TTC549 (cell line): ENCODE data around the gene PHETA2.
"Not testable (repeated sequence)": the region's sequence is repeated elsewhere in the genome, so short reads cannot be mapped to it uniquely, and the experiment has no call there.

Experiments used
- FAIRE-seq: peaks from 2 replicates; lab custom pipeline; 2012; peaks lifted over from hg19 to GRCh38; lab: Jason Lieb, UNC

The PHETA2 gene

DNA sequence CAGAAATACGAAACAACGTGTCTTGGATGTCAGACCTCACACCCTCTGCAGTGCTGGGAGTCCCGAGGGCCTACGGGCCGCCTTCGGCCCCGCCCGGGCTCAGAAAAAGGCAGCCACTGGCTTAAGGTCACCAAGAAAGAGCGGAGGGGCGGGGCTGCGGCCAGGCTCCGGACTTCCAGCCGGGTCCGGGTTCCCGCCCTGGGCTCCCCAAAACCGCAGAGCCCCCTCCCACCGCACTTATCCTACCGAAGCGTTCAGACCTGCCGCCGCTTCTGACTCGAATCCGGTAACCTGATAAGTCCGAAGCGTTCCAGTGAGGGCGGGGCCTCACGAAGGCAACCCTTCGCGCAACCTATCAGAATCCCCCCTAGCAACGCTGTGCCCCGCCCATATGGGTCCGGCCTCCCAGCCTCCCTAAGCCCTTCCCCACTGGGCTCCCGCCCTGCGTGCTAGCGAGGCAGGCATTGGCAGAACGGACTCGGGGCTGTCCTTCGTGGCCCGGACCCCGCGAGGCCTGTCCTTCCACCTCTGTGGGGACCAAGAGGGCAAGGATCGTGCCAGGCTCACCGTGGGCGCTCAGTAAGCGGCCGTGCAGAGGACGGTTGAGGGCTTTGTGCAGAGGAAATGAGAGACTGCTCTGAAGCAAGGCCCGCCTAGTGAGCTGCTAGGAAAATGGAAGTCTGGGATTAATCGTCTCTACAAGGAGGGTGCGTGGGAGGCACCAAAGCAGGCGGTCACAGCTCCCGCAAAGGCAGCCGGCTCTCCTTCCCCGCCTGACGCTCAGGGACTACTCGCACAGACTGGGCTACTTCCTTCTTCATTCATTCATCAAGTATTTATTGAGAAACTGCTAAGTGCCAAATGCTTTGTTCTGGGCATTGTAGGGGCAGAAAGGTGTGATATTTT lies 3.3 kb upstream of the PHETA2 start, which contains the start of gene NAGA:
Gene NAGA (minus strand): TSS at position 296 of the 906 bp plus-strand sequence. CDS start 515 bp downstream, outside the sequence.
- FAIRE-seq, result peak; percentile 93

DNA sequence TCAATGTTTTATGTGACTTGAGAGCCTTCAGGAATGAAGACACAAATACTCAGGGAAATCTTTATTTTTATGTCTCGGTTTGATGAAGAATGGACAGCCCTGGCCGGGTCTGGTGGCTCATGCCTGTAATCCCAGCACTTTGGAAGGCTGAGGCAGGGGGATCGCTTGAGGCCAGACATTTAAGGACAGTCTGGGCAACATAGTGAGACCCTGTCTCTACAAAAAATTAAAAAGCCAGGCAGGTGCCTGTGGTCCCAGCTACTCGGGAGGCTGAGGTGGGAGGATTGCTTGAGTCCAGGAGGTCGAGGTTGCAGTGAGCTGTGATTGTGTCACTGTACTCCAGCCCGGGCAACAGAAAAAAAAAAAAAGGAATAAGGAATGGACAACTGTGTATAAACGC lies 2.5 kb upstream of the PHETA2 start:
- FAIRE-seq, result not testable (repeated sequence)

DNA sequence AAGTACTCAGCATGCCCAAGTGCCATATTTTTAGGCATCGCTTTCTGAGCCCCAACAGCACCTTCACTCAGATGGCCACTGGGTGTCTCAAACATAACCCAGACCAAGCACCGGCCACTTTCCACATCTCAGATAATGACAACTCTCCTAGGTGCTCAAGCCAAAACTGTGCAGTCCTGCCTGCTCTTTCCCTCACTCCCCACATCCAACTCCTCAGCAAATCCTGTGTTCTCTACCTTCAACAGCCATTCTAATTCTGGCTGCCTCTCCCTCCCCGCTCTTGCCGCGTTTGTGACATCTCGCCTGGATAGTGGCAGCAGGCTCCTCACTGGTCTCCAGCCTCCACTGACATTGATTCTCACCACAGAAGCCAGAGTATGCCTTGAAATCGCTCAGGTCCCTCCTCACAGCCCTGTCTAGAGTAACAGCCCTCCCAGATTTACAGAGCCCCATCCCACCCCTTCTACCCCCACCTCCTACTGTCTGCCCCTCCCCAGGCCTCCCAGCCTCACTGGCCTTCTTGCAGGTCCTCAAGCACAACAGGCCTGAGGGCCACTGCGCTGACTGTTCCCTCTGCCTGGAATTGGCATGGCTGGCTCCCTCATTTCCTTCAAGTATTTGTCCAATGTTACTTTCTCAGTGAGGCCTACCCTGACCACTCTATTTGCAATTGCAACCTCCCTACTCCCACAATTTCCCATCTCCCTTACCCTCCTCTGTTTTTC lies 1.3 kb upstream of the PHETA2 start:
- FAIRE-seq, result no peak

DNA sequence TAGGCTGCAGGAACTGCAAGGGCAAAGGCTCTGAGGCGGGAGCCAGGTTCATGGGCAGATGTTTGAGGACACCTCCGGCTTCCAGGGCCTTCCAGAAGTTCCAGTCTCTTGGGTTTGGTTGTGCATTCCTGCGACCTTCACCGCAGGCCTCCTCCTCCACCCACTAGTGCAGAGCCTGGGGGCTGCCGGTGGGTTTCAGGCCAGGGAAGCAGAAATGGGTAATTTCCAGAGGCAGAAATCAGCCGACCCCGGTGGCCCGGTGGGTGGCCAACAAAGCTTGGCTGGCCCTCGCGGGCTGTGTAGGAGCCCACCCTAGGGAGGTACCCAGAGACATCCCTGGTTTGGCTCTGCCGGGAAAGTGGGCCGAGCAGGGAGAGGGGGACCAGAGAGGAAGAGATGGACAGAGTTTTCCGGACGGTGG lies 417 bp upstream of the PHETA2 start:
- no peak for FAIRE-seq

DNA sequence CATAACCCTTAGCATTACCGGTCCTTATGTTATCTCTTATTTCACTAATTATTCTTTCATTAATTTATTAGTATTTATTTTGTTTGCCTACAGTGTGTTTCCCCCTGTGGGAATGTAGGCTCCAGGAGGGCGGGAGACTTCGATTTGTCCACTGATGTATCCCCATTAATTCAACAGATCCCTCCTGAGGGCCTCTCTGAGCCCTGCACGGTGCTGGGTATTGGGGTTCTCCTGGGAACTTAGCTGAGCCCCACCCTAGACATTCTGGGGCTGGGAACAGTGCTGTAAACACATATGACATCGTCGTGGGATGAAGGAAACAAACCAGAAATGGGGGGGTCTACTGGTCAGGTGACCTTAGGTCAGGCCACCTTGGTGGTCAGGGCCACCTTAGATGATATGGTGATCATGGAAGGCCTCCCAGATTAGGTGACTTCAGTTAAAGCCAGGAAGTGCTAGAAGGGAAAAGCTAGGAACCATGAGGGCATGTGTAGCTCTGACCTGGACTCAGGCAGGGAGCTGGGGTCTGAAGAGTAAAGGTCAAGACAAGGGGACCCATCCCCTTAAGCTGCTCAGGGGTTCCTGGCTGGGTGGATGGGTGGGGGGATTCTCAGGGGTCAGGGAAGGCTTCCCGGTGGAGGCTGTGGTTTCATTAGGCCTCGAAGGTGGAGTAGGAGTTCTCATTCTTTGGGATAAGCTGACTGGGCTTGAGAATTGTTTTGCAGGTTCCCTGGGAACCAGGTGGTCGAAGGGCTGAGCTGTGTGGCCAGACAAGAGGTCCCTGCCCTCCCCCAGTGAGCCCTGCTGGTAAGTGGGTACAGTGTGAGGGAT lies 1.0 kb downstream of the PHETA2 start:
- FAIRE-seq, result no peak

DNA sequence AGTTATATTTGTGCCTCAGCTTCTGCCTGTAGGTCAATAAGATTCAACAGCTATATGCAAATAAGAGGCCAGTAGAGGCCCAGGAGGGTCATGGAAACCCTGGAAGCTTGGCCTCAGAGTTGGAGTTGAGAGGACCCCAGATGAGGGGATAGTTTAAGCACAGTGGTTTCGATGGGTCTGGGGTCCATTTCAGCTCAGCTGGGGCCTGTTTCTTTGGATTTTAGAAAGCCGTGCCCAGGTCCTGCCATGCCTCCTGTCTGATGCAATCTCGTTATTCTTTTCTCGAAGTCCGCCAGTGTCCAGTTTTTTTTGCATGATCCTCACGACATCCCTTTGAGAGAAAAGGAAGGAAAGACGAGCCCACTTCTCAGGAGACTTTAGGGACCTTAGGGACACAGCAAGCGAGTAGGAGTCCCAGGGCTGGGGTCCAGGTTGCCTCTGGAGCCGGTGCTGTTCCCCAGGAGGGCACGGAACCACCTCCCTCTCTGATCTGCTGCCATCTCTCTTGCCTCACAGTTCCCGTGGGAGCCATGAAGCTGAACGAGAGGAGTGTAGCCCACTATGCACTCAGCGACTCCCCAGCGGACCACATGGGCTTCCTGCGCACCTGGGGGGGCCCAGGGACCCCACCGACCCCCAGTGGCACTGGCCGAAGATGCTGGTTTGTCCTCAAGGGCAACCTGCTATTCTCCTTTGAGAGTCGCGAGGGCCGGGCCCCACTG lies 2.9 kb downstream of the PHETA2 start:
- FAIRE-seq, result no peak

DNA sequence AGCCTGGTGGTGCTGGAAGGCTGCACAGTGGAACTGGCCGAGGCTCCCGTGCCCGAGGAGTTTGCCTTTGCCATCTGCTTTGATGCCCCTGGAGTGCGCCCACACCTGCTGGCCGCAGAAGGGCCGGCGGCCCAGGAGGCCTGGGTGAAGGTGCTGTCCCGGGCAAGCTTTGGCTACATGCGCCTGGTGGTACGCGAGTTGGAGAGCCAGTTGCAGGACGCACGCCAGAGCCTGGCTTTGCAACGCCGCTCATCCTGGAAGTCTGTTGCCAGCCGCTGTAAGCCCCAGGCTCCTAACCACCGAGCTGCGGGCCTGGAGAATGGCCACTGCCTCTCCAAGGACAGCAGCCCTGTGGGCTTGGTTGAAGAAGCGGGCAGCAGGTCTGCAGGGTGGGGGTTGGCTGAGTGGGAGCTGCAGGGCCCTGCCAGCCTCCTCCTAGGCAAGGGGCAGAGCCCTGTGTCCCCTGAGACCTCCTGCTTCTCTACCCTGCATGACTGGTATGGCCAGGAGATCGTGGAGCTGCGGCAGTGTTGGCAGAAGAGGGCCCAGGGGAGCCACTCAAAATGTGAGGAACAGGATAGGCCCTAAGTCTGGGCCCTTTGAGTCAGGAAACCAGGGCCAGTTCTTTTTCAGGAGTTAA lies 3.6 kb downstream of the PHETA2 start:
- no peak for FAIRE-seq

DNA sequence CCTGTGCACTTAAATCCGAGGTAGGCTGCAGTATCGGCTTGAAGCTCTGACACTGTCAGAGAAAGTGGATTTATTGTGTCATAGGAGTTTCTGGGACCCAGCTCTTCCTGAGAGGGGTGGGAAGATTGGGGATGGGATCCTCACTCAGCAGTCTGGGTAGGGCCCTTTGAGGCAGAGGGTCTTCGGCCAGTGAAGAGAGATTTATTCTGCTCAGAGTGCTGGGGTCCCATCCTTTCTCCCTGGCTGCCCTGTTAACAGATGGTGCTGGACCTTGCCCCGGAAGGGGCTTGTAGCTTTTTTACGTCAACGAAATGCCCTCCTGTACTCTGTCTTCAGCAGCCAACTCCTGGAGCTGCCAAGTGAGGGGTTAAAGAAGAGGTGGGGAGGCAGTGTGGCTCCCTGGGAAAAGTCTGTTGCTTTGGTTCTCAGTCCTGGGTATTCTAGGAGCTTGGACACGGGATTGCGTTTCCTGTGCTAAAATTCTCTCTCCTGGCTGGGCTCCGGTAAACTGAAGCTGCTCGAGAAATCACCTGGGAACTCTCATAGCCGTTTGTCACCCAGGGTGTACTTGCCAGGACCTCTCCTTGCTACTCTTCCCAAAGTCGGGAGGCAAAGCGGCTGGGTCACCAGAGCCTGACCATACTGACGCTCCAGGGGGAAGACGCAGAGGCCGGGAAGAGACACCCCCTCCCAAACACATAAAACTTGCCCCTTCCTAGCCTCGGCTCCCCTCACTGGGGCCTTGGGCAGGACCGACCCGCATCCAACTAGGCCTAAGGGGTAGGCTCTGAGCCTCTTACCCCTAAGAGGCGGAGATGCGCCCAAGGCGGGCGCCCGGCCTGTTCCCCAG lies 4.6 kb downstream of the PHETA2 start:
- no peak for FAIRE-seq

DNA sequence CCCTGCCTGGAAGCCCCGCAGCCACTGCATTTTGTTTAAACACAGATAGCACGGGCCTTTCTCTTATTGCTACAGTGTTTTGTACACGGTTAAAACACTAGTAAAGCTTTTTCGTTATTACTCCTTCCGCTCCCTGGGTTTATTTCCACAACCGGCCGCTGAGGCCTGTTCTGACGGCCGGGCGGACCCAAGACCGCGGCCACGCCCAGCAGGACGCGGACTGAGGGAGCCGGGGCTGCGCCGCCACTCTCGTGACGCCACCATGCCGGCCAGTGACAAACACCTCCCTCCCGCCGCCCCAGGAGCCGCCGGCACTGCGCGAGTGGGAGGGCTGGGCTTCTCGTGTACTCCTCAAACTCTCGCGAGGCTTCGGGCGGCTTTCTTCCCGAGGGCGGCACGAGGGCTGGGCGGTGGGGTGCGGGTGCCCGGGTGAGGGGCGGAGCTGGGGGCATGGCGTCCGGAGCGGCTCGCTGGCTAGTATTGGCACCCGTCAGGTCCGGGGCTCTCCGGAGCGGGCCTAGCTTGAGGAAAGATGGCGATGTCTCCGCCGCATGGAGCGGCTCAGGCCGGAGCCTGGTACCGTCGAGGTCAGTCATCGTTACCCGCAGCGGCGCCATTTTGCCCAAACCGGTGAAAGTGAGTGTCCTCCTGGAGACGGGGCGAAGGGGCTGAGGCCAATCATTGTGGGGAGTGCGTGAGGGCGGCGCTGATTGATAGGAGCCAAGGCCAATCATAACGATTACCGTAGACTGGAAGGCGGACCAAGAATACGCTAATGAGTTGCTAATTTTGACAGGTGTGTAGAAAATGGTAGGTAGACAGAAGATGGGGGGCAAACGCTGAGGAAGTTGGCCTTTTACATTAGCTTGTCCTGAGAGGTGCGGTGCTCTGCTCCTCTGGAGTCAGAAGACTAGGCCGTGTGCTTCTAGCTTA lies 5.5 kb downstream of the PHETA2 start, which contains the start of gene SMDT1:
Gene SMDT1 (plus strand): TSS at position 382 of the 933 bp plus-strand sequence. CDS start 69 bp downstream, at position 451.
- peak; percentile 86 for FAIRE-seq

DNA sequence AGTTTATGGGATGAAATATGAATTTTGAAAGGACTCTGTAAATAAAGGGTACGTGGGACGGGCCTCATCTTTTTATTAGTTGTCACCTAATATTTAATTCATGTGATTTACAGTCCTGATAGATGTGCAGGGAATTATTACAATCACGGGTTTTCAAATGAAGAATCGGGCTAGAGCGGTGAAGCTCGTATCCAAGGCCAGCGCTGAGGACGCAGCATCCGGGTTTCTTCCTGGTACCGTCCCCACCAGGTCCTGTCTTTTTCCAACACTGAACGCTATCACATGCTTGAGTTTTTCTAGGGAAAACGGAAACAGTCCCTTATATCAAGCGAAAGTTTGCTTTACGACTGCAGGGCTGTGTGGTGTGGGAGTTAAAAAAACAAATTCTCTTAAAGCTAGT lies 6.2 kb downstream of the PHETA2 start:
- FAIRE-seq, result no peak

DNA sequence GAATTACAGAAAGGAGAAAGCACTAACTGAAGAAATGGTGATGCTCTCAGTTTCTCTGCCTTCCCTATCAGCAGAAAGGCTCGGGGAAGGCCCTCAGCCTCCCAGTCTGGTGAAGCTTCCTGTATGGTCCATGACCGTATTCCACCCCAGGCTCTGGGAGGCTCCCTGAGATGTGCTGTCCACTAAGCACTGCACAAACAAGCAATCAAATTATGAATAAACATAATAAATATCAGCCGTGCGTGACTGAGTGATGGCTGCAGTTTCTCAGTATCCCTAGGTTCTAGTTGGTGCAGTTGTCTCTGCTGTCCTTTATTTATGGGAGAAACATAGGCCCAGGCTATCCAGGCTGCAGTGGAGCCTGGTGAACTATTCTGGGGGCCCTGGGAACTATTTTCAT lies 9.1 kb downstream of the PHETA2 start:
- no peak for FAIRE-seq

DNA sequence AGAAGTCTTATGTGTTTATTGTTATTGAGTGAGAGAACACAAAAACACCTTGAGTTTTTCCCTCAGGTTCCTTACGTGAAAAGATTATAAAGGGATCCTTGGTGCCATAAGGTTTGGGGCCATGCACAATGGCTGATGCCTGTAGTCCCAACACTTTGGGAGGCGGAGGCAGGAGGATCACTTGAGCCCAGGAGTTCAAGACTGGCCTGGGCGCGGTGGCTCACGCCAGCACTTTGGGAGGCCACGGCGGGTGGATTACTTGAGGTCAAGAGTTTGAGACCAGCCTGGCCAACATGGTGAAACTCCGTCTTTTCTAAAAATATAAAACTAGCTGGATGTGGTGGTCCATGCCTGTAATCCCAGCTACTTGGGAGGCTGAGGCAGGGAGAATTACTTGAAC lies 10.8 kb downstream of the PHETA2 start:
- FAIRE-seq, result no peak

DNA sequence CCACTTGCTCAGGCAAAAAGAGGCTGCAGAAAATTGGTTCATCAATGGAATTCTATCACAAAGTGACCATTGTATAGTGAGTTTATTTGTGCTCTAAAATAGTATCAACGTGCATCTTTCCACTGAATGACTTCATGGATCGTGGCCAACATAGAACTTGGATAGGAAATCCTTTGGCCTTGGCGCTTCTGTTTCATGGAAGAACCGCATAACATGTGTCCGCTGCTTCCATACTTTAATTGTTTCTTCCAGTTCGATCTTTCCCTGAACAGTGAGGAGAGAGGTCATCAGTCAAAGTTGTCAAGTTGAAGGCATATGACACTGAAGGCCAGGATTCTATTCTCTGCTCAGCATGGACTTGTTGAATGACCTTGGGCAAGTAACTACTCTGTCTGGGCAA lies 12.0 kb downstream of the PHETA2 start:
- FAIRE-seq, result no peak

DNA sequence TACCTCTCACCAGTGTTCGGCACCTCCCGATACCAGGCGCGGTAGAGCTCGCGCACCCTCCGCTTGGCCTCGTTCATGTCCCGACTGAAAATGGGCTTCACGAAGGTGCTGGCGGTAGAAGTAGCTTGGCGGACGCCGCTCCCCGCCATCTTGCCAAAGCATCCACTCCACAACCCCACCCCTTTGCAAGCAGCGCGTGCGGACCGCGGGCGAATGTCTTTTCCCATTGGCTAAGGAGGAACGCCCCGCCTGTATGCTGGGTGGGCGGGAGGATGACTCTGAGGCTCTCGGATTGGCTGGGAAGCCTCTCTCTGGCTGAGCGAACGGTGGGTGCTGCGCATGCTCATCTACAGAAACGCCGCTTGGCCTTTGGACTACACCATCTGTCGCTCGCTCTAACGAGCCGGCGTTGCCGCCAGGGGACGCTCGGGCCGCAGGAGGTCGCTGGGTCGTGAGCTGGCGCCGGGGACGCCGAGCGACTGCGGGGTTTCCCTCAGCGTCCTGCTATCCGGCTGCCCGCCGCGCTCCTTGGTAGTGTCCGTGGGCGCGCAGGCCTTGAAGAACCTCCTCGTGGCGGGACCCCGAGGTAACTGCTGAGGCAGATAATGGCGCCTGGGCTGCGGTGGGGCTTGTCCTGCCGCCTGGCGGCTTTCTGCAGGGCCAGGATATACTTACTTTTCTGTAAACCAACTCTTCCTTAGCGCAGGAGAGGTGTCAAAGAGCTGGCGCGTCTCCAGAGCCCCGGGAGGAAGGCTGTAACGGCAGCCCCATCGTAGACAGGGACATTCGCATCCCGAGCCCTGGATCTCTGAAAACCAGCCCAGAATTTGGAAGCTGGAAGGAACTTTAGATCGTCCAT lies 16.8 kb downstream of the PHETA2 start, which contains the start of gene NDUFA6:
Gene NDUFA6 (minus strand): TSS at position 177 of the 859 bp plus-strand sequence. CDS start 28 bp downstream, at position 149.
- FAIRE-seq, result peak; percentile 95

DNA sequence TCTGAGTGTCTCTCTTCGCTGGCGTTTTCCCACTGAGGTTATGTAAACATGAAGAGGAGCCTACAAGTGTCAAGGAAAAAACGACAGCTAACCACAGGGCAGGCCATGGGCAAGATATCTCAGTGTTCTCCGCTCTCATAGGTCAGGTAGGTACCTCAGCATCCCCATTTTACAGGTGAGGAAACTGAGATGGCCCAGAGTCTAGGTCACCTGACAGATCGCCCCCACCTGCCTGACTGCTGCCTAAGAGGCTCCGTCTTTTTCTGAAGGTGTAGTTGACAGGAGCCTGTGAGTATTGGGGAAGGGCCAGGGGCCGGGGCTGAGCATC lies 17.4 kb downstream of the PHETA2 start:
- no peak for FAIRE-seq

DNA sequence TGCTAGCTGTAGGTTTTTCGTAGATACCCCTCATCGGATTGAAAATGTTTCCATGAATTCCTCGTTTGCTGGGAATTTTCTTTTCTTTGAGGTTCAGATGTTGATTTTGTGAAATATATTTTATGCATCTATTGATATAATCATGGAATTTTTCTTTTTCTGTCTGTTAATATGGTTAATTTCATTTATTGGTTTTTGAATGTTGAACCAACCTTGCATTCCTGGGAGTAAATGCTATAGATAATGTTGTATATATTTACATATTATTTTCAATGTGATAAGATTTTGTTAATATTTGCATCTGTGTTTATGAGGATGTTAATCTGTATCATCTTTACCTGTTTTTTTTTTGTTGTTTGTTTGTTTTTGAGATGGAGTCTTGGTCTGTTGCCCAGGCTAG lies 27.2 kb downstream of the PHETA2 start:
- no peak for FAIRE-seq

DNA sequence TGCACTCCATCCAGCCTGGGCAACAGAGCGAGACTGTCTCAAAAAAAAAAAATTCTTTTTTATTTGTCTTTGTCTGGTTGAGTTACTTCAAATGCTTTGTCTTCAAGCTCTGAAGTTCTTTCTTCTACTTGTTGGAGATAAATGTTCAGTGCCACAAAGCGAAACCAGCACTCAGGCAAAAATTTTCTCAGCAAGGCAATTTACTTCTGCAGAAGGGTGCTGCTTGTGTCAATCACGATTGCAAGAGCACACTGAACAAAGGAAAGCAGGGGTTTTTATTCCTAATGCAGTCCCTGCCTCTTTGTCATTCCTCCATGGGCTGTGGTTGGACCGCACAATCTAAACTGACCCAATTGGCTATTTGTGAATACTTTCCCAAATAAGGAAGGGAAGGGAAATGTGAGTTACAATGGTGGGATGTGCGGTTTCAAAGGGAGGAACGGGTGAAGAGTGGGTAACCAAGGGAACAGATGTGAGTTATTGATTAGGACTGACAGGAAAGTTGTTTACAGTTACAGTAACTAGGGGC lies 30.3 kb downstream of the PHETA2 start:
- not testable (repeated sequence) for FAIRE-seq

DNA sequence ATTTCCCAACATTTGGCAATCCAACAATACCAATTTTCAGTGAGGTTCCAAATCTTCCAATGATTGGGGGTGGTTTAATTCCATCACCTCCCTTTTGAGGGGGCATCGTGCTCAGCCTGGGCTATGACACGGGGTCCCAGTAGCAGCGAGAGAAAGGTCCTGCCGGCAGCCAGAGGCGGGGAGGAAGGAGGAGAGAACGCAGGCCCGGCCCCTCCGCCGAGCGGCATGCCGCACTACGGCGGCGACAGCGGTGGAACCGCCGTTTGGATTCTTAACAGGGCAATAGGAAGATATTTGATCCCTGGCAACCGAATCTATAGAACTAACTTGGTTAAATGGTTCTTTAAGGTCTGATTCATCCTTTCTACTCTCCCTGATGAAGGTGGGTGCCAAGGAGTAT lies 34.8 kb downstream of the PHETA2 start:
- no peak for FAIRE-seq
